A549 treated with Mapracorat at 1 μM for 4 hours (cell line): ENCODE results near the gene LFNG. TPM values are rescaled to one million over a fixed set of nuclear protein-coding genes. Genes with fewer than 3 reads are reported as not detected.

Source experiments
- total RNA-seq: library from RNA; stranded (reverse); fragments of 200-300 nt; extraction: Qiagen RNA extraction; gene quantifications from 5 replicates; pipeline ENCODE4 v1.2.3, GENCODE V29; 2022

Gene LFNG, protein sequence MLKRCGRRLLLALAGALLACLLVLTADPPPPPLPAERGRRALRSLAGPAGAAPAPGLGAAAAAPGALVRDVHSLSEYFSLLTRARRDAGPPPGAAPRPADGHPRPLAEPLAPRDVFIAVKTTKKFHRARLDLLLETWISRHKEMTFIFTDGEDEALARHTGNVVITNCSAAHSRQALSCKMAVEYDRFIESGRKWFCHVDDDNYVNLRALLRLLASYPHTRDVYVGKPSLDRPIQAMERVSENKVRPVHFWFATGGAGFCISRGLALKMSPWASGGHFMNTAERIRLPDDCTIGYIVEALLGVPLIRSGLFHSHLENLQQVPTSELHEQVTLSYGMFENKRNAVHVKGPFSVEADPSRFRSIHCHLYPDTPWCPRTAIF
- 9.1 to 22.2 TPM (median 20.7 TPM) in 5 replicates for total RNA-seq

DNA sequence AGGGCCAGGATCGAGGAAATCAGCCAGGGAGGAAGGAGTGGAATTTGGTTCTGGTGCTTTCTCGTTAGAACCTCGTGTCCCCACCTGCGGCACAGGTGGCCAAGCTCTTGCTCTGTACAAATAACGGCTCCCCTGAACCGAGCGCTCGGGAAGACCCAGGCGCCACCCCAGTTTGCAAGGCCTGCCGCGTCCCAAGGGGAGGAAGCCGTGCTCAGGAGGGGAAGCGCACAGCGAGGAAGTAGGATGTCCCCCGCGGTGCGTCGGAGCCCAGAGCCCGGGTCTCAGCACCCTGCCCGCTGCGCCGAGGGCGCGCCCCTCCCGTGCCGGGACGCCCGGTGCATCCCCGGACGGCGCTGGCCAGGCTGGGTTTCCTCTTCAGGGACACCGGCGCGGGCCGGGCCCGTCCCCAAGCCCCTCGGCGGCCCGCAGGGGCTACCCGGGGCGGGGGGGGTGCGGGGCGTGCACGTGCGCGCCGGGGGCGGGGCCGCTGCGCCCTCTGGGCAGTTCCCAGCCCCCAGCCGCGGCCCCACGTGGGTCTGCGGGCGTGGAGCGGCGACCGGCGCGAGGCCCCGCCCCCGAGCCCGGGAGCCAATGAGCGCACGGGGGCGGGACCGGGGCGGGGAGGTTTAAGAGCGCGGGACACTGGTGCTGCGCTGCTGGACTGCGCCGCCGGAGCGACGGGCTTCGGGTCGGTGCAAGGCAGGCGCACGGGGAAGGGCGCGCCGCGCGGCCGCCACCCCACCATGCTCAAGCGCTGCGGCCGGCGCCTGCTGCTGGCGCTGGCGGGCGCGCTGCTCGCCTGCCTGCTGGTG is at the start of gene LFNG:
Gene LFNG (plus strand): TSS at position 656 of the 812 bp plus-strand sequence. CDS start 88 bp downstream, at position 744.

DNA sequence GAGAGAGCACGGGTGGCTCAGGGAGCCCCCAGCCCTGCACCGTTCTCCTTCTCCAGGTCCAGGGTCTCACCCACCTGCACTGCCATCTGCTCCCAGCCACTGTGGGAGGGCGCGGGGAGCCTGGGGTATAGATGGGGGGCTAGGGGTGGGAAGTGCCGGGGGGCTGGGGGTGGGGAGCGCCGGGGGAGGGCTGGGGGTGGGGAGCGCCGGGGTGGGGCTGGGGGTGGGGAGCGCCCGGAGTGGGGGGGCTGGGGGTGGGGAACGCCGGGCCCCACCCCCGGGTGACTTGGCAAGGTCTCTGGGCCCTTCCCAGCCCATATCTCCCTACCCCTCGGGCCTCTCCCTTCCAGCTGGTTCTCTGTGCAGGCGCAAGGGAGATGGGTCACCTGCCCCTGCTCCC is 43.3 kb upstream of the LFNG start, which contains the start of gene GRIFIN:
Gene GRIFIN (minus strand): TSS at position 101 of the 400 bp plus-strand sequence. CDS start 15 bp downstream, at position 86.

DNA sequence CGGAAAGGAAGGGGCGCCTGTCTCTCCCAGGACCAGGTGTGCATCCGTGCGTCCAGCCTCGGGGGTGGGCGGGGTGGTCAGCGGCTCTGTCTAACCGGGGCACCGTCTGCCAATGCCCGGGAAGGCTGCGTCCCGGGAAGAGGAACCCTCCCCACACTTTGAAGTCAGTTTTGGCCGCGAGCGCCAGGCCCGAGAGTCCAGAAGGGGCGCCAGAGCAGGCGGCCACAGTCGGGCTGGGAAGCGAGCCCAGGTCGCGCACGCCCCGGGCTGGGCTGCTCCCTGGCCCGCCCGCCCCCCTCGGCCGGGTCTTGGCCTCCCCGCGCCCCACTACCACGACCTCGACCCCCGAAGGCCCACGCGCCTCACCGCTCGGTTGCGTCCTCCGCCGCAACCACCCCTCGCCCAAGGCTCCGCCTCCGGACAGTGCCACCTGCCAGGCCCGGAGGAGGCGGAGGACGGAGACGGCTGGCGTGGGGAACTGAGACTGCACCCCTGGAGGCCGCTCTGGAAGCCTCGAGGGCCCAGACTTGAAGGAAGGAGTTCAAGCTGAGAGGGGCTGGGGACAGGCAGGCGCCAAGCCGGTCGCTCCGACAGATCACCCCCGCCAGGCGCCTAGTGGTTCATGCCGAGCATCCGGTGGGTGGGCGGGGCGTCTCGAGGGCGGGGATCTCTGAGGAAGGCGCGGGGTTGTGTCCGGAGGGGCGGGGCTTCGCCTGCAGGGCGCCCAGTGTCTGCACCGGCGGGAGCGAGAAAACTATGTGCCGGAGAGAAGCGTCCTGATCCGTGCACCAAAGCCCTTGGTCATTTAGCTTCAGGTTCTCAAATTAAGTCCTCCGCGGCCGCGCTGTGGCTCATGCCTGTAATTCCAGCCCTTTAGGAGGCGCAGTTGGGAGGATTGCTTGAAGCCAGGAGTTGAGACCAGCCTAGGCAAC is 35.8 kb downstream of the LFNG start, which contains the start of gene BRAT1:
Gene BRAT1 (minus strand): TSS at position 404 of the 932 bp plus-strand sequence. CDS start 1,093 bp downstream, outside the sequence.

DNA sequence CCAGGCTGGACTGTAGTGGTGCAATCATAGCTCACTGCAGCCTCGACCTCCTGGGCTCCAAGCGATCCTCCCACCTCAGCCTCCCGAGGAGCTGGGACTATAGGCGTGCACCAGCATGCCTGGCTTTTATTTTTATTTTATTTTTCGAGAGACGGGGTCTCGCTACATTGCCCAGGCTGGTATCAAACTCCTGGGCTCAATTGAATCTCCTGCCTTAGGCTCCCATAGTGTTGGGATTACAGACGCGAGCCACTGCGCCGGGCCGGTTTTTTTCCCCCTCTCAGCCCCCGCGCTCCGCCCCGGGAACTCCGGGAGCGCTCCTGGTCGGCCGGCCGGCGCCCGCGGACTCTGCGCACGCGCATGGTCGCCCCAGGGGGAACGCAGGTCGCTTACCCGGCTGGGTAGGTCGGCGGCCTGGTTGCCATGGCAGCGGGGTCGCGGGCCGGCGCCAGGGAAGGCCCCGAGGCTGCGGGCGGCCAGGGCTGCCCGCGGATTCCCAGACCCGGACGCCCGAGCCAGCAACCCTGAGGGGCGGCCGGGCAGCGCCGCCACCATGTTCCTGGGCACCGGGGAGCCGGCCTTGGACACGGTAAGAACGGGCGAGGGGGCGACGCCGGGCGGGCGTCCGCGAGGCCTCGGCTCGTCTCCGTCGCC is 39.2 kb downstream of the LFNG start, which contains the start of gene IQCE:
Gene IQCE (plus strand): TSS at position 351 of the 654 bp plus-strand sequence. CDS start 203 bp downstream, at position 554.

Other genes starting within 250 kb of the LFNG start
- gene SNX8, start 205.3 kb upstream of the LFNG start, total RNA-seq: 72.2 to 121 TPM (median 116 TPM) in 5 replicates
- 220 to 260 TPM (median 227 TPM) in 5 replicates for gene EIF3B, start 164.9 kb upstream of the LFNG start, total RNA-seq
- gene CHST12, start 116.2 kb upstream of the LFNG start, total RNA-seq: 7.9 to 14.0 TPM (median 11.7 TPM) in 5 replicates
- not detected in 5 replicates for gene GRIFIN, start 43.4 kb upstream of the LFNG start, total RNA-seq
- gene BRAT1, start 35.8 kb downstream of the LFNG start, total RNA-seq: 19.4 to 36.7 TPM (median 34.1 TPM) in 5 replicates
- gene IQCE, start 39.2 kb downstream of the LFNG start, total RNA-seq: 8.6 to 14.4 TPM (median 11.3 TPM) in 5 replicates
- 34.4 to 56.3 TPM (median 53.2 TPM) in 5 replicates for gene TTYH3, start 112.2 kb downstream of the LFNG start, total RNA-seq
- 0.02 TPM in 1 of 5 replicates, not detected in the others for gene AMZ1, start 168.4 kb downstream of the LFNG start, total RNA-seq